GM12874 (cell line): ENCODE results near the gene SOHLH1.

Experiments used
- CTCF ChIP-seq: IDR thresholded peaks from 2 replicates; pipeline ENCODE4 v1.5.1; 2011; ENCODE audit warnings: low read depth, mild to moderate bottlenecking, control low read depth, low read length, moderate library complexity; ENCODE audit not compliant: insufficient read depth

SOHLH1 gene

GRCh38 chr9:135673941-135674340 is 25.3 kb downstream of the SOHLH1 start:
- TF ChIP-seq CTCF = no peak

GRCh38 chr9:135671591-135672041 is 27.7 kb downstream of the SOHLH1 start:
- TF ChIP-seq CTCF = no peak

GRCh38 chr9:135670721-135671590 is 28.3 kb downstream of the SOHLH1 start:
- TF ChIP-seq CTCF = no peak

- TF ChIP-seq CTCF = no peak
These were observed 29.5 kb downstream of the SOHLH1 start for GRCh38 chr9:135669616-135670285.

- no peak for TF ChIP-seq CTCF
These were observed 31.7 kb downstream of the SOHLH1 start for GRCh38 chr9:135667463-135668001.

- no peak for TF ChIP-seq CTCF
These were observed 32.5 kb downstream of the SOHLH1 start for GRCh38 chr9:135666534-135667462.
